CD8-positive, alpha-beta memory T cell (primary cell): ENCODE data around the gene CEP72. TPM values are rescaled to one million over a fixed set of nuclear protein-coding genes. Genes with fewer than 3 reads are reported as not detected.
"Not testable (repeated sequence)": the region's sequence is repeated elsewhere in the genome, so short reads cannot be mapped to it uniquely, and the experiment has no call there.

Experiments
- CTCF ChIA-PET: fragments of 350-600 bp; sonication (Branson Sonifier 250); formaldehyde crosslinking; loops from one replicate; lab custom pipeline; 2021; ENCODE audit warnings: antibody characterized with exemption; lab: Charles Lee
- POLR2A ChIA-PET: fragments of 350-600 bp; sonication (Branson Sonifier 250); formaldehyde crosslinking; loops from one replicate; lab custom pipeline; 2021; ENCODE audit warnings: antibody characterized with exemption; lab: Charles Lee
- DNase-seq, 5 donors: peaks; one replicate each; pipeline versions ENCODE4 v3.0.0 to v3.0.0-alpha.2; 2020 to 2022; ENCODE audit warnings: mixed read lengths in 1 of 5
- H3K27ac ChIP-seq: one replicate; pipeline ENCODE4 v1.7.0; 2013; ENCODE audit warnings: low read depth, mild to moderate bottlenecking, low read length, moderate library complexity
- H3K27me3 ChIP-seq: 2 replicates; pipeline ENCODE4 v1.7.0; 2013; ENCODE audit warnings: low read length, mild to moderate bottlenecking; ENCODE audit not compliant: insufficient read depth, poor library complexity, severe bottlenecking
- H3K36me3 ChIP-seq: 2 replicates; pipeline ENCODE4 v1.7.0; 2013; ENCODE audit warnings: mild to moderate bottlenecking, low read length, moderate library complexity; ENCODE audit not compliant: insufficient read depth
- H3K4me1 ChIP-seq: 2 replicates; pipeline ENCODE4 v1.7.0; 2013; ENCODE audit warnings: mild to moderate bottlenecking, low read length, moderate library complexity; ENCODE audit not compliant: insufficient read depth
- H3K4me3 ChIP-seq: 2 replicates; pipeline ENCODE4 v1.7.0; 2013; ENCODE audit warnings: mild to moderate bottlenecking, low read length
- H3K9me3 ChIP-seq: 2 replicates; pipeline ENCODE4 v1.7.0; 2013; ENCODE audit warnings: mild to moderate bottlenecking, low read length
- H3K27ac Mint-ChIP-seq, 8 donors: one replicate each; pipeline ENCODE4 v1.8.0; 2020 to 2021; ENCODE audit warnings: mixed read lengths in 8 of 8, mild to moderate bottlenecking in 6 of 8, inconsistent platforms in 3 of 8, moderate library complexity in 3 of 8
- H3K27me3 Mint-ChIP-seq, 2 donors: one replicate each; pipeline ENCODE4 v1.8.0; 2020 to 2021; ENCODE audit warnings: mixed read lengths in 2 of 2, mild to moderate bottlenecking in 1 of 2, moderate library complexity in 1 of 2
- H3K36me3 Mint-ChIP-seq, 3 donors: one replicate each; pipeline ENCODE4 v1.8.0; 2020 to 2021; ENCODE audit warnings: mixed read lengths in 3 of 3, inconsistent platforms in 1 of 3, mild to moderate bottlenecking in 1 of 3
- H3K4me1 Mint-ChIP-seq, 3 donors: one replicate each; pipeline ENCODE4 v1.8.0; 2020 to 2021; ENCODE audit warnings: mixed read lengths in 3 of 3, inconsistent platforms in 1 of 3, mild to moderate bottlenecking in 1 of 3
- H3K4me3 Mint-ChIP-seq, 7 donors: one replicate each; pipeline ENCODE4 v1.8.0; 2020 to 2021; ENCODE audit warnings: mixed read lengths in 7 of 7, mild to moderate bottlenecking in 6 of 7, moderate library complexity in 4 of 7, inconsistent platforms in 2 of 7
- H3K9me3 Mint-ChIP-seq, 5 donors: one replicate each; pipeline ENCODE4 v1.8.0; 2020 to 2022; ENCODE audit warnings: mixed read lengths in 5 of 5, mild to moderate bottlenecking in 3 of 5, moderate library complexity in 2 of 5, inconsistent platforms in 1 of 5
- polyA plus RNA-seq: library from polyadenylated mRNA; unstranded; fragments of 300-500 nt; fragmentation: Illumina TruSeq; gene quantifications from one replicate; pipeline ENCODE4 v1.2.3, GENCODE V29; 2021
- total RNA-seq, 2 experiments: library from RNA; stranded (reverse); gene quantifications; one replicate each; pipeline ENCODE4 v1.2.3, GENCODE V29; 2021

Gene CEP72
- total and polyA plus RNA-seq, 3 experiments from 2014 or later = 4.2 to 21.0 (median 20.0) TPM

DNA sequence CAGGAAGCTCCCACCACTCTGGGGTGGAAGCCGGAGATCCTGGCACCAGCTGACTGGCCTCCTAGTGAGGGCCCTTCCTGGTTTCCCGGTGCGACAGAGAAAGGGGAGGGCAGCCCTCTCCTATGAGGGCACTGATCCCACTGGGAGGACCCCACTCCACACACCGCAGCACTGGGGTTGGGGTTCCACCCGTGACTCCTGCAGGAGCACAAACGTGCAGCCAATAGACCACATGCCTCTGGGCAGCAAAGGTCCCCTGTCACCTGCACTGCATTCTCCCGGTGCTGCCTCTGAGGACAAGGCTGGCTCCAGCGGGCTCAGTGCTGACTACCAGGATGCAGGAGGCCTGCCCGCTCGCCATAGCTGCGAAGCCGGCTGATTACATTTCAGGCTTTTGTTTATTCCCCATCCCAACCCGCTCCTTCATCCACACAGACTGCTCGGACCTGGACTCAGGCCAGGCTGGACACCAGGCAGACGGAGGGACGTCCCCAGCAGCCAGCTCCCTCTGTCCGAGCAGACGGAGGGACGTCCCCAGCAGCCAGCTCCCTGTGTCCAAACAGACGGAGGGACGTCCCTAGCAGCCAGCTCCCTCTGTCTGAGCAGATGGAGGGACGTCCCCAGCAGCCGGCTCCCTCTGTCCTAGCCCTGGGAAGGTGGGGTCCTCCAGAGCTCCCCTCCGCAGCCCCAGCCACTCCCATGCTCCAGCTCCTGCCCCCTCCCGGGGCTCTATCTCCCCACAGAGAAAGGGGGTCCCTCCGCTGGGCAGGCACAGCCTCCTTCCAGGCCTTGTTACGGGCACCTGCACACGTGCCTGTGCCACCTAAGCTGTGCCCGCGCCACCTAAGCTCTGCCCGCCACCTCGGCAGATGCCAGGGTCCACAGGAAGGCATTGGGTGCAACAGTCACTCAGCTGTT, 8.8 kb upstream of the CEP72 start:
- peak in 1 of 5 donors; percentile 39 for DNase-seq
- Mint-ChIP-seq H3K27ac (no peak overlapping the region), H3K4me1 (peaks cover 2 to 16% (median 15%) of the 10 kb centered on the region in 3 donors), H3K36me3 (no peaks in the 10 kb centered on the region), H3K4me3 (no peak overlapping the region), H3K27me3 (peaks cover 16 to 52% of the 10 kb centered on the region in 2 donors), H3K9me3 (no peaks in the 10 kb centered on the region)
- Histone ChIP-seq H3K27ac (no peak overlapping the region), H3K4me3 (no peak overlapping the region), H3K27me3 (no peaks in the 10 kb centered on the region), H3K36me3 (no peaks in the 10 kb centered on the region), H3K9me3 (no peaks in the 10 kb centered on the region), H3K4me1 (no peaks in the 10 kb centered on the region)
- ChIA-PET POLR2A (no interaction called here), CTCF (interaction anchor here (1.1 kb wide), 1 partner anchor 12 kb away, joined by 3 read pairs; no protein-coding TSS in a partner anchor)

DNA sequence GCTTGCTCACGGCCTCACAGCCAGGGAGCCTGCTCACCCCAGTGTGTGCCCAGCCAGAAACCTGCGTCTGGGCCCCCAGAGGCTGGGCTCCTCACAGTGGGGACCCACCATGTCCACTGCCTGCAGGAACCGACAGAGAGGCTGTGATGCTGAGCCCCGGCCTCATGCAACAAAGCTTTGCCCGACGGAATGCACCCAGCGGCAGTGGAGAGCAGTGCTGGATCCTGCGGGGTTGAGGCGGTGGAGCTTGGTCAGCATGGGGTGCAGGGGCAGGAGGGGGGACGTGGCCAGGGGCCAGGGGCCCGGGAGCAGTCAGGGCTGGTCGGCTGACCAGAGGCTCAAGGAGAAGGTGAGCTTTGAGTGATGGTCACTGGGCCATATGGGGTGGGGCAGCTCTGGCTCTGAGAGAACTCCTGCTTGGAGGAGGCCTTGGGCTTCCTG, 7.7 kb upstream of the CEP72 start:
- no peak overlapping the region for H3K4me3 ChIP-seq
- Mint-ChIP-seq H3K36me3 (no peaks in the 10 kb centered on the region), H3K27ac (peak overlapping the region in 1 of 8 donors; percentile 91), H3K27me3 (peaks cover 14 to 42% of the 10 kb centered on the region in 2 donors), H3K4me1 (peaks cover 0 to 8% (median 5%) of the 10 kb centered on the region in 3 donors), H3K4me3 (no peak overlapping the region), H3K9me3 (no peaks in the 10 kb centered on the region)
- ChIA-PET POLR2A (no interaction called here), CTCF (no interaction called here)
- H3K27ac ChIP-seq = no peak overlapping the region
- DNase-seq = peak in 1 of 5 donors; percentile 24
- no peaks in the 10 kb centered on the region for H3K36me3 ChIP-seq
- H3K4me1 ChIP-seq = no peaks in the 10 kb centered on the region
- no peaks in the 10 kb centered on the region for H3K9me3 ChIP-seq
- H3K27me3 ChIP-seq = no peaks in the 10 kb centered on the region

DNA sequence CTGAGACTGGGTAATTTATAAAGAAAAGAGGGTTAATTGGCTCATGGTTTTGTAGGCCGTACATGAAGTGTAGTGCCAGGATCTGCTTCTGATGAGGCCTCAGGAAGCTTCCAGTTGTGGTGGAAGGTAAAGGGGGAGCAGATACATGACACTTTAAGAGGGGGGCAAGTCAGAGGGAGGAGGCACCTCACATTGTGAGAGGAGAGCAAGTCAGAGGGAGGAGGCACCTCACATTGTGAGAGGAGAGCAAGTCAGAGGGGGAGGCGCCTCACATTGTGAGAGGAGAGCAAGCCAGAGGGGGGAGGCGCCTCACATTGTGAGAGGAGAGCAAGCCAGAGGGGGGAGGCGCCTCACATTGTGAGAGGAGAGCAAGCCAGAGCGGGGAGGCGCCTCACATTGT, 7.0 kb upstream of the CEP72 start:
- H3K9me3 Mint-ChIP-seq = not testable (repeated sequence)
- peaks cover 14 to 41% of the 10 kb centered on the region in 2 donors for H3K27me3 Mint-ChIP-seq
- DNase-seq = peak in 1 of 5 donors; percentile 14

DNA sequence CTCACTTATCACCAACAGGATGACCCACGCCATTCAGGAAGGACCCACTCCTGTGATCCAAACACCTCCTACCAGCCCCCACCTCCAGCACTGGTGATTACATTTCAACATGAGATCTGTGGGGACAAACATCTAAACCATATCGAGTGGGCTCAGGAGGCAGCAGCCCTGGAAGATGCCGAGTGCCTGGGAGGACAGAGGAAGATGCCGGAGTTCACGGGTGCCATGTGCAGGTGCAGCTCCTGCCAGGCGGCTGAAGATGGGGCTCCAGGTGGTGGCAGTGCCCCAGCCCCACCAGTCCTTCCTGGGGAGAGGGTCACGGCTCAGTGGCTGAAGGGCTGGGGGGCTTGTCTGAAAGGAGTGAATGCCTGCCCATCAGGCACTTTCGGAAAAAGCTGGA, 6.1 kb upstream of the CEP72 start:
- H3K9me3 ChIP-seq = no peaks in the 10 kb centered on the region
- no peak overlapping the region for H3K4me3 ChIP-seq
- ChIA-PET POLR2A (no interaction called here), CTCF (no interaction called here)
- no peaks in the 10 kb centered on the region for H3K36me3 ChIP-seq
- Mint-ChIP-seq H3K9me3 (no peaks in the 10 kb centered on the region), H3K36me3 (no peaks in the 10 kb centered on the region), H3K4me1 (peaks cover 5 to 15% (median 8%) of the 10 kb centered on the region in 3 donors), H3K27ac (no peak overlapping the region), H3K4me3 (no peak overlapping the region), H3K27me3 (peaks cover 12 to 36% of the 10 kb centered on the region in 2 donors)
- peaks cover under 1% of the 10 kb centered on the region for H3K4me1 ChIP-seq
- H3K27me3 ChIP-seq = no peaks in the 10 kb centered on the region
- H3K27ac ChIP-seq = no peak overlapping the region
- peak in 1 of 5 donors; percentile 13 for DNase-seq

More for the DNA sequence above, 7.0 kb upstream of the CEP72 start:
- H3K36me3 Mint-ChIP-seq, CTCF ChIA-PET, H3K4me3 Mint-ChIP-seq, H3K27me3 ChIP-seq, H3K27ac Mint-ChIP-seq, POLR2A ChIA-PET, H3K27ac ChIP-seq, H3K36me3 ChIP-seq, H3K9me3 ChIP-seq, H3K4me3 ChIP-seq, H3K4me1 ChIP-seq, H3K4me1 Mint-ChIP-seq: not testable (repeated sequence)

DNA sequence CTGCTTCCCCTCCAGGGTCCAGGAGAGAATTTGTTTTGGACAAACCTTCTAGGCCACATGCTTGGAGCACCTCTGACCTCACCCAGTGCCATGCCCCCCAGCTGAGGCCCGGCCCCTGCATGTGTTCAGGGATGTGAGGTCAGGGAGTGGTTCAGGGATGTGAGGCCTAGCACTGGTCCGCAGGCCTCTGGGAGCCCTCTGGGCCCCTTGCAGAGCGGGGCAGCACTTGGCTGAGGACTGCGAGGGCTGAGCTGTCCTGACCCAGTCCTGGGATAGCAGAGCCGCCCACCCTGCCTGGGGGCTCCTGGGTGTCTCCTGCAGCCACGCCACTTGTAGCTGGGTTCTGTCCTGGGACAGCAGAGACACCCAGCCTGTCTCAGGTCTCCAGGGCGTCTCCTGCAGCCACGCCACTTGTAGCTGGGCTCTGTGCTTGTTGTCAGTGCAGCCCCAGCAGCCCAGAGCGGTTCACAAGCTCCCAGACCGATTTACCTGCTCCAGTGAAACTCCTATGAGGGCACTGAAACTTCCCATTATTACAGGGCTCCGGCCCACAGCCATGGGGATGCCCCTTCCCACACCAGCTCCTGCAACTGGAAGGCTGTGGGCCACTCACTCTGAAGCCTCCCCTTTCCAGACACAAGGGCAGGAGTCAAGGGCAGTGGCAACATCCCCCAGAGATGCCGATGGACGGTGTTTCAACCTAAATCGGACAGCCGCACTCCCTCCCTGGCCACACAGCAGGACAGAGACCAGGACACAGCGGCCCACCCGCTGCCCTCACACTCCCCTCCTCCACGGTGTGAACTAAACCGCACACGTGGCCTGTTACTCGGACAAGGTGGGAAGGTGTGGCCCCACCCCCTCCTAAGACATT, 5.4 kb upstream of the CEP72 start:
- H3K36me3 Mint-ChIP-seq = no peaks in the 10 kb centered on the region
- Histone ChIP-seq H3K27me3 (no peaks in the 10 kb centered on the region), H3K4me1 (peaks cover 7% of the 10 kb centered on the region), H3K9me3 (no peaks in the 10 kb centered on the region), H3K4me3 (no peak overlapping the region), H3K27ac (no peak overlapping the region), H3K36me3 (no peaks in the 10 kb centered on the region)
- POLR2A ChIA-PET = no interaction called here
- H3K4me1 Mint-ChIP-seq = peaks cover 10 to 21% (median 12%) of the 10 kb centered on the region in 3 donors
- CTCF ChIA-PET = no interaction called here
- H3K27me3 Mint-ChIP-seq = peaks cover 12 to 36% of the 10 kb centered on the region in 2 donors
- H3K27ac Mint-ChIP-seq = peak overlapping the region in 2 of 8 donors; percentile 39 to 60
- no peaks in the 10 kb centered on the region for H3K9me3 Mint-ChIP-seq
- DNase-seq = peak in 1 of 5 donors; percentile 23
- H3K4me3 Mint-ChIP-seq = no peak overlapping the region

DNA sequence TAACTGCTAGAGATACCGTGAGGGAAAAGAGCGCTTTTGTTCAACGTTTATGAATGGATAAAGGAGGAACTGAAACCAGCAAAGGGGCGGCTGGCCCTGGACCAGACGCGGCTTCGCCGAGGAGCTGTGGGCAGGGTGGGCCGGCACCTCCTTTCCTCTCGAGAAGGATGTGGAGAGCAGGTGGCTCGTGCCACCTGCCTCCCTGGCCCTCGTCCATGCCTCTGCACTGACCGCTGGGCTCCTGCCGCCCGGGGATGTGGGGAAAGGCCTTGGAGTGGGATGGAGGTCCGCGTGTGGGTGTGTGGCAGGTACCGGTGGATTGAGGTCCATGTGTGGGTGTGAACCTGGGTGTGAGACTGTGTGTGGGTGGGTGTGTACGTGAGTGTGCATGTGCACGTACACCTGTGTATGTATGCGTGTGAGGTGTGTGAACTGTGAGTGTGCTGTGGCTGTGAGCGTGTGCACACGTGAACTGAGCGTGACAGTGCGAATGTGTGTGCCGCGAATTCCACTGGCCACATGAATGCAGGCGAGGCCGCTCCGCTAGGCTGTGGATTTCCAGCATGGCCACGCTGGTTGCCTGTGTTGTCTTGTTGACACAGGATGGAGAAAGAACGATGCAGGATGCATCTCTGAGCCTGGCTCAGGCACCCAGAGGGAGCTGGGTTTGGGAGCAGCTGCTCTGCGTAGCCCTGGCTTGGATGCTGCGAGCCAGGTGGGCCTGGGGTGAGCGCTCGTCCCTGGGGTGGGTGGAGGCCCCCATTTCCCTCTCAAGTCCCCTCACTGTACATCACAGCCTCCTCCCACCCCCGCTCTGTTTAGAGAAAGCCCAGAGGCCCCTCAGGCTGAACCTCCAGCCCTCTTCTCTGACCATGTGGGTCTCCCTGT, 4.4 kb upstream of the CEP72 start:
- Histone ChIP-seq H3K4me1 (peaks cover 7% of the 10 kb centered on the region), H3K9me3 (no peaks in the 10 kb centered on the region), H3K27ac (no peak overlapping the region), H3K36me3 (no peaks in the 10 kb centered on the region), H3K4me3 (no peak overlapping the region), H3K27me3 (no peaks in the 10 kb centered on the region)
- Mint-ChIP-seq H3K4me3 (no peak overlapping the region), H3K27ac (peak overlapping the region in 2 of 8 donors; percentile 39 to 60), H3K4me1 (peaks cover 12 to 24% (median 15%) of the 10 kb centered on the region in 3 donors), H3K27me3 (peaks cover 9 to 32% of the 10 kb centered on the region in 2 donors), H3K9me3 (no peaks in the 10 kb centered on the region), H3K36me3 (peaks cover 0 to 2% (median 0%) of the 10 kb centered on the region in 3 donors)
- CTCF ChIA-PET = interaction anchor here (0.6 kb wide), 1 partner anchor 498 kb away, joined by 6 read pairs; no protein-coding TSS in a partner anchor
- DNase-seq = peak in 1 of 5 donors; percentile 42
- POLR2A ChIA-PET = no interaction called here
